GM18858 (cell line): ENCODE results near the gene COA6.
"Not testable (repeated sequence)": the region's sequence is repeated elsewhere in the genome, so short reads cannot be mapped to it uniquely, and the experiment has no call there.

Source experiments
- ATAC-seq: cut with Tn5 transposase; IDR thresholded peaks from one replicate; pipeline ENCODE4 v1.9.1; 2021; ENCODE audit not compliant: unreplicated experiment

Gene COA6

GRCh38 chr1:234369033-234369430, 4.2 kb upstream of the COA6 start:
- no peak for ATAC-seq

DNA sequence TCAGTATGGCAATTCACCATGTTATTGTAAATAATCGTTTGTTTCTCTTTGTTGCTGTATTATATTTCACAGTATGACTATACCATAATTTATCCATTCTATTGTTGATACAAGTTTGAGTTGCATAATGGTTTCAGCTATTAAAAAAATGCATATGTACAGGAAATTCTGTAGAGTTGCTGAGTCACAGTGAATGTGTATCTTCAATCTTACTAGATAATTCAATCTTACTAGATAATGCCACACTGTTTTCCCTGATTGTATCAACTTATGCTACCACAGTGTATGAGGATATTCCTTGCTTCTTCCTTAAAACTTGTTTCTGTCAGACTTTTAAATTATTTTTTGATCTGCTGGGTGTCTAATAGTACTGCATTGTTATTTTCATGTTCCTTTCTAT, 3.5 kb upstream of the COA6 start:
- ATAC-seq, result no peak

GRCh38 chr1:234371414-234371813, 1.8 kb upstream of the COA6 start:
- ATAC-seq, result no peak

DNA sequence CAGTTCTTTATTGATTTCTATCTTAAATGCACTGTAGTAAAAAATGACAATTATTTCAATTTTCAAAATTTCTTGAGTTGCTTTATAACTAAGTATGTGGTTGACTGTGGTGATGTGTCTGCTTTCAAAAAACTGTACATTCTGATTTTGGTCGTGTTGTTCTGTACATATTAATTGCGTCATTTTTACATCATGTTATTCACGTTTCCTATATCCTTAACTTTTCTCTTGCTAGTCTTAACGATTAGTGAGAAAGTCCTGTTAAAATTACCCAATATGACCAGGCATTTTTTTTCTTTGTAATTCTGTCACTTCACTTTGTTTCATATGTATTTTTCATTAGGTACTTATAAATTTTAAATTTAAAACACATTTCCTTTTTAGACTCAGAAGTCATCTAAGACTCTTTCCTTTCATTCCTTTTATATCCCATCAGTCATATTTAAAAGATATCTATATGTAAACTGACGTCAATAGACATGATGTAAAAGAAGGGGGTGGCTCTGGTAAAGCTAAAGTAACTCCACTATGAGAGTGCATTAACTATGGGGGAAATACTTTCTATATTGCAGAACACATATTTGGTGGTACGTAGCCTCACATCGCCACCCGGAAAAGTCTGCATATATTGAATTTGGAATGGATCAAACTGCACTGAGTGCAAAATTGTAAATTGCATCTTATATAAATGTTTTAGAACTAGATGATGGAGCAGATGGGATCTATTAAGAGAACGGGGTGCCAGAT, 1.1 kb upstream of the COA6 start:
- no peak for ATAC-seq

GRCh38 chr1:234373959-234374254, 651 bp downstream of the COA6 start:
- ATAC-seq, result peak; percentile 15

DNA sequence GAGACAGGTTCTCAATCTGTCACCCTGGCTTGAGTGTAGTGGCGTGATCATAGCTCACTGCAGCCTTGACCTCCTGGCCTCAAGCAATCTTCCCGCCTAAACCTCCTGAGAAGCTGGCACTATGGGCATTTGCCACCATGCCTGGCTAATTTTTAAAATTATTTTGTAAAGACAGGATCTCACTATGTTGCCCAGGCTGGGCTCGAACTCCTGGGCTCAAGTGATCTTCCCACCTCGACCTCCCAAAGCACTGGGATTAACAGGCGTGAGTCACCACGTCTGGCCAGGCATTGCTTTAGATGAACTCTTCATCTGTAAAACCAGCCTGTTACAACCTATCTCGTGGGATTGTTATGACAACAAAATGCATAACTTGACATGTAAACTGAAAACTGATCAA, 2.4 kb downstream of the COA6 start:
- ATAC-seq, result no peak

DNA sequence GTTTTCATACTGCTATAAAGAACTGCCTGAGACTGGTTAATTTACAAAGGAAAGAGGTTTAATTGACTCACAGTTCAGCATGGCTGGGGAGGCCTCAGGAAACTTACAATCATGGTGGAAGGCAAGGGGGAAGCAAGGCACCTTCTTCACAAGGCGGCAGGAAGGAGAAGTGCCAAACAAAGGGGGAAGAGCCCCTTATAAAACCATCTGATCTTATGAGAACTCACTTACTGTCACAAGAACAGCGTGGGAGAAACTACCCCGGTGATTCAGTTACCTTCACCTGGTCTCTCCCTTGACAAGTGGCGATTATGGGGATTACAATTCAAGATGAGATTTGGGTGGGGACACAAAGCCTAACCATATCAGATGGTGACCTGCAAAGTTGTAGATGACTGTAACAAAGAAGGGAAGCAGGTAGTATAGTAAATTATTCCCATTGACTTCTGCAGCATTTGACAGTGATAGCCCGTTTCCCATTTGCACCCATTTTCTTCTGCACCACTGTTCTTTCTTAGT, 6.4 kb downstream of the COA6 start:
- ATAC-seq, result not testable (repeated sequence)

DNA sequence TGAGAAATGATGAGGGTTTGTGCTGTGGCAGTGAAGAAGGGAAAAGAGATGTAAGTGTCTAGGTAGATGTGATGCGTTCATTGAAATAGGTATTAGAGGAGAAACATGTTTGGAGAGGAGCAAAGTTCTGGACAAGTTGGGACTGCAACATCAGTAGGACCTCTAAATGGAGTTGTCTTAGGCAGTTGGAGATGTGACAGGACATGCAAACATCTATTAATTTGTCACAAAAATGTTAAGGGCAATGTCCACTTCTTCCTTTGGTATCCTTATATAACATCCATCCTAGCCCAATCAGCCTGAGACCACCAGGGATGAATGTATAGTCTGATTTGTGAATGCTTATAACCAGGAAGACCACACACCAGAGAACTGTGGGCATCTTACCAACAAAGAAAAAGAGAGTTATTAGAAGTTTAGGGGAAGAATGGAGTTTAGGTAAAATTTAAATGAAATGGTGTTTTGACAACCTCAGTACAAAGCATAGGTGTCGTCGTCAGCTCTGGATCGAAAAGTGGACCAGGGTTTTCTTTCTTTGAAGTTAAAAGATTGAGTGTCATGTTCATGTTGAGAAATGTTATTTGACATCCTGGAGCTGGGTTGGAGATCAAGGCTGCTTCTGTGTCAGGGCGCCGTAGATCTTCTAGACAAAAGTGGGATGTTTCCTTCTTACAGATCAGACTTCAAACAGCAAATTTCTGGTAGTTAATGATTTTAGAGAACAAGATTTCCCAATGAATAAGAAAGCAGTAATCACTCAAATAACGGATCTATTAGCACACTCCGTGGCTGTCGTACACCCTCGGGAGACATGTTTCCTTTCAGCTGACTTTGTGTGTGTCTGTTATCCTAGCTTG, 8.7 kb downstream of the COA6 start:
- ATAC-seq, result no peak

- ATAC-seq, result no peak
Measured at GRCh38 chr1:234386122-234386521, 12.9 kb downstream of the COA6 start.

DNA sequence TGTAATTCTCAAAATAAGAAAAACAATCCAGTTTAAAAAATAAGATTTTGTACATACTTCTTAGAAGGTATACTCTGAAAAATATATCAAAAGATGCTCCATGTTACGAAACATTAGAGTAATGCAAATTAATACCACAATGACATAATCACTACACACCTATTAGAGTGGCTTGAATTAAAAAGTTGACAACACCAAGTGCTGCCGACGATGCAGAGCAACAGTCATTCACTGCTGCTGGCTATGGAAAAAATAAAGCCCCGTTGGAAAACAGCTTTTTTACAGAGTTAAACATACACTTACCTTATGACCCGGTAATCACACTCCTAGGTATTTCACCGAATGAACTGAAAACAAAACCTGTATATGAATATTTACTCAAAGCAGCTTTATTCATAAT, 14.8 kb downstream of the COA6 start:
- no peak for ATAC-seq

GRCh38 chr1:234393190-234393589, 19.9 kb downstream of the COA6 start:
- ATAC-seq, result no peak

DNA sequence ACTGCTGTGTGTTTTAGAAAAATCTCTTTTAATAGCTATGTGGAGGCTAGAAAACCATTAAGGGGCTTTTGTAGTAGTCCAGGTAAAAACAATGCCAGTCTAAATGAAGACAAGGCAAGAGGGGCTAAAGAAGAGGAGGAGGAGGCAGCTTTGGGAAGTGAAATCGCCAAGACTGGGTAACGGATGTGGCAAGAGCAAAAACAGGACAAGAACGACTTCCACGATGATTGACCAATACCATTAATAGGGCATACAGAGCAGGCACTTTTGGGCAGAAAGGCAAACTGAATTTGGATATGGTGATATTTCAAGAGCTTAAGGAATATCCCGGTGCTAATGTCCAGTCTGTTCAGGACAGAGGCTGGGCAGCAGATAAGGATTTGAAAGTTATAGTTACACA, 22.0 kb downstream of the COA6 start:
- ATAC-seq, result no peak

DNA sequence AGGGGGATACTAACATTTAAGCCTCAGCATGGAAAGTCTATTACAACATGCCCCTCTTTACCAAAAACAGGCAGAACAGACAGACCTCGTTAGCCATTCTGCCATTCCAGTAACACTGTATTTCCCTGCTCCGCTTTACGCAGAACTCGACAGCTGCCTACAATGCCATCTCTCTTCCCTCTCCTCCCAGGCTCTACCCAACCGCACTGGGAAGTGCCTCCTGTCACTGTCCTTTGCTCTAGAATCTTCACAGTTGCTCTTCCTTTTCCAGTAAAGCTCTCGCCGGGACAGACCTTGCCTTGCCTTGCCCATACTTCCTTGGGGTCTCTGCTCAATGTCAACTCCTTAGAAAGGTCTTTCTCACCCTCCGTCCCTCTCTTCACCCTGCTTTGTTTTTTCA, 22.8 kb downstream of the COA6 start:
- ATAC-seq, result no peak

GRCh38 chr1:234396871-234397270, 23.6 kb downstream of the COA6 start:
- no peak for ATAC-seq

DNA sequence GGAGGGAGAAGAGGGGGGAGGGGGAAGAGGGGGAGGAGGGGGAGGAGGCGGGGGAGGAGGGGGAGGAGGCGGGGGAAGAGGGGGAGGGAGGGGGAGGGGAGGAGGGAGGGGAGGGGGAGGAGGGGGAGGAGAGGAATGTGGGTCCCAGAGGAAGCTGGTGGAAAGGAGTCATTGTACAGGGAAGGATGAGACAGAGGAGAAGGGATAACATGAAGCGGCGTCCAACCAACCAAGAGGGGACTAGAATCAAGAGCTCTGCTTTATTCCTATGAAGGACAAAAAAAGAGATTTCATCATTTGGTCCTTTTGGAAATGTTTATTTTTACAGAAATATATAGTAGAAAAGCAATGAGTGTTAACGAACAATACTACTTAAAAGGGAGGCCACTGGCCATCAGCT, 24.5 kb downstream of the COA6 start:
- ATAC-seq, result no peak

GRCh38 chr1:234398849-234399381, 25.7 kb downstream of the COA6 start:
- ATAC-seq, result peak; percentile 45

DNA sequence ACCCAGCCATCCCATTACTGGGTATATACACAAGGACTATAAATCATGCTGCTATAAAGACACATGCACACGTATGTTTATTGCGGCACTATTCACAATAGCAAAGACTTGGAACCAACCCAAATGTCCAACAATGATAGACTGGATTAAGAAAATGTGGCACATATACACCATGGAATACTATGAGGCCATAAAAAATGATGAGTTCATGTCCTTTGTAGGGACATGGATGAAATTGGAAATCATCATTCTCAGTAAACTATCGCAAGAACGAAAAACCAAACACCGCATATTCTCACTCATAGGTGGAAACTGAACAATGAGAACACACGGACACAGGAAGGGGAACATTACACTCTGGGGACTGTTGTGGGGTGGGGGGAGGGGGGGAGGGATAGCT, 26.3 kb downstream of the COA6 start:
- ATAC-seq, result not testable (repeated sequence)

GRCh38 chr1:234400773-234401172, 27.5 kb downstream of the COA6 start:
- ATAC-seq, result peak; percentile 65

GRCh38 chr1:234401658-234402057, 28.4 kb downstream of the COA6 start:
- ATAC-seq, result no peak

- no peak for ATAC-seq
Measured at GRCh38 chr1:234402939-234403338, 29.7 kb downstream of the COA6 start.

DNA sequence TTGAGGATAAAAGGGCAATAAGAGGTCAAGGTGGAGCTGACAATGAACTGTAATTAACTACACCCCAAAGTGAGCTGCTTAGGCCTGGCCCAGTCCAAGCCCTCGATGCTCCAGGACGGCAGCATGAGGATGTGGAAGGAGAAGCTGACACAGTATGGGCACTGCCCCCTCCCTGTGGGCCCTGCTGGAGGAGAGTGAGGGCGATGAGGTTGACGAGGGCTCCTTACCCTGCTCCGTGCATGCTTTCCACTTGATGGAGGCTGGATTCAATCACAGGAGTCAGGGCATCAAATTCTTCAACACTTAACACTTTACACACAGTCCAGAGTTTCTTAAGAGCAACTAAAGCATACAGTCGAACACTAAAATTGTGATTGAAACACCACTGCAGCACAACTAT, 32.4 kb downstream of the COA6 start:
- no peak for ATAC-seq

GRCh38 chr1:234406871-234407270, 33.6 kb downstream of the COA6 start:
- ATAC-seq, result no peak
